Measurements from ENCODE around the gene KRT81.

- TF ChIP-seq POLR2AphosphoS5 (IDR thresholded peaks at IDR 0.05; ENCODE audit: borderline replicate concordance, low read depth, low read length): no peak
- no peak for TF ChIP-seq EZH2 (IDR thresholded peaks at IDR 0.05)
Observed at GRCh38 chr12:52242442-52243258, 48.7 kb downstream of the KRT81 start.
